Activated CD4-positive, alpha-beta T cell treated with anti-CD3 and anti-CD28 coated beads, Interleukin-2, amount 50 U/mL, for 1 hour (primary cell): ENCODE data around the gene JAZF1.

Source experiments
- DNase-seq: peaks from one replicate; pipeline ENCODE4 v3.0.0-alpha.2; 2020

Gene JAZF1

GRCh38 chr7:27998382-27998781 is 182.2 kb downstream of the JAZF1 start:
- DNase-seq = no peak

- DNase-seq = no peak
These were observed 183.3 kb downstream of the JAZF1 start for GRCh38 chr7:27997188-27997707.

GRCh38 chr7:27996141-27996540 is 184.5 kb downstream of the JAZF1 start:
- no peak for DNase-seq

GRCh38 chr7:27995228-27995627 is 185.4 kb downstream of the JAZF1 start:
- DNase-seq = no peak

GRCh38 chr7:27994639-27995038 is 186.0 kb downstream of the JAZF1 start:
- DNase-seq = no peak

GRCh38 chr7:27992755-27993493 is 187.7 kb downstream of the JAZF1 start:
- no peak for DNase-seq

GRCh38 chr7:27992097-27992496 is 188.5 kb downstream of the JAZF1 start:
- DNase-seq = no peak

- no peak for DNase-seq
These were observed 189.5 kb downstream of the JAZF1 start for GRCh38 chr7:27991006-27991528.

GRCh38 chr7:27976531-27976930 is 204.1 kb downstream of the JAZF1 start:
- no peak for DNase-seq

GRCh38 chr7:27973625-27974024 is 207.0 kb downstream of the JAZF1 start:
- no peak for DNase-seq

- DNase-seq = no peak
These were observed 208.3 kb downstream of the JAZF1 start for GRCh38 chr7:27972276-27972675.

GRCh38 chr7:27971171-27971812 is 209.3 kb downstream of the JAZF1 start:
- no peak for DNase-seq

- DNase-seq = no peak
These were observed 210.2 kb downstream of the JAZF1 start for GRCh38 chr7:27970350-27970749.

GRCh38 chr7:27969346-27969745 is 211.2 kb downstream of the JAZF1 start:
- no peak for DNase-seq

- no peak for DNase-seq
These were observed 213.0 kb downstream of the JAZF1 start for GRCh38 chr7:27967639-27968038.

- DNase-seq = no peak
These were observed 214.3 kb downstream of the JAZF1 start for GRCh38 chr7:27966219-27966780.

GRCh38 chr7:27965650-27966049 is 214.9 kb downstream of the JAZF1 start:
- DNase-seq = no peak

GRCh38 chr7:27964820-27965219 is 215.8 kb downstream of the JAZF1 start:
- DNase-seq = no peak

- no peak for DNase-seq
These were observed 217.5 kb downstream of the JAZF1 start for GRCh38 chr7:27963056-27963455.

- no peak for DNase-seq
These were observed 218.3 kb downstream of the JAZF1 start for GRCh38 chr7:27962273-27962672.

- DNase-seq = no peak
These were observed 219.3 kb downstream of the JAZF1 start for GRCh38 chr7:27961255-27961654.

GRCh38 chr7:27960415-27960814 is 220.2 kb downstream of the JAZF1 start:
- no peak for DNase-seq

- DNase-seq = no peak
These were observed 221.6 kb downstream of the JAZF1 start for GRCh38 chr7:27958933-27959548.
